SU-DHL-6 (cell line): ENCODE results near the gene KLRF1.

Experiments used
- EZH2phosphoT487 ChIP-seq: fragments of 200-600 bp; sonication (generic), shearing (Covaris generic); conservative IDR thresholded peaks from 2 replicates; pipeline ENCODE4 v1.6.1; 2018; ENCODE audit warnings: mild to moderate bottlenecking, antibody characterized with exemption, low read length, moderate library complexity, mixed read lengths
- TF ChIP-seq, protein P1 (sequence below): fragments of 200-600 bp; sonication (generic); IDR thresholded peaks from one replicate; pipeline ENCODE4 v1.5.1; 2017; ENCODE audit warnings: antibody characterized with exemption, mild to moderate bottlenecking, low read length, moderate library complexity; ENCODE audit not compliant: insufficient read depth, poor library complexity, severe bottlenecking

DNA sequence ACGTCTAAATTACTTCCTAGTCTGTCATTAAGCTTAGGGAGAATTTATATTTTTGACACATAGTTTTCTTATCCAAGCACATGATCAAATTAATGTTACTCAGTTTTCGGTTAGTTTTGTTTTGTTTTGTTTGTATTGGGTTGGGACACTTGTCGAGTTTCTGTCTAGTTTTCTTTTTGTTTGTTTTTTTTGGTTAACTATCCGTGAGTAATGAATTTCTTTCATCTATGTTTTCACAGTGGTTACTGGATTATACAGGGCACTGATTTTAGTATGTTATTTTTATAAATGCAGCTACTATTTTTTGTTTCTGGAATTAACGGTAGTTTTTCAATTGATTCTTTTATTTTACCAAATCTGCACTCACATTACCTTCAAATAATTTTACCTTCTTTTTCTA, 2.7 kb downstream of the KLRF1 start:
- TF ChIP-seq, protein P1, sequence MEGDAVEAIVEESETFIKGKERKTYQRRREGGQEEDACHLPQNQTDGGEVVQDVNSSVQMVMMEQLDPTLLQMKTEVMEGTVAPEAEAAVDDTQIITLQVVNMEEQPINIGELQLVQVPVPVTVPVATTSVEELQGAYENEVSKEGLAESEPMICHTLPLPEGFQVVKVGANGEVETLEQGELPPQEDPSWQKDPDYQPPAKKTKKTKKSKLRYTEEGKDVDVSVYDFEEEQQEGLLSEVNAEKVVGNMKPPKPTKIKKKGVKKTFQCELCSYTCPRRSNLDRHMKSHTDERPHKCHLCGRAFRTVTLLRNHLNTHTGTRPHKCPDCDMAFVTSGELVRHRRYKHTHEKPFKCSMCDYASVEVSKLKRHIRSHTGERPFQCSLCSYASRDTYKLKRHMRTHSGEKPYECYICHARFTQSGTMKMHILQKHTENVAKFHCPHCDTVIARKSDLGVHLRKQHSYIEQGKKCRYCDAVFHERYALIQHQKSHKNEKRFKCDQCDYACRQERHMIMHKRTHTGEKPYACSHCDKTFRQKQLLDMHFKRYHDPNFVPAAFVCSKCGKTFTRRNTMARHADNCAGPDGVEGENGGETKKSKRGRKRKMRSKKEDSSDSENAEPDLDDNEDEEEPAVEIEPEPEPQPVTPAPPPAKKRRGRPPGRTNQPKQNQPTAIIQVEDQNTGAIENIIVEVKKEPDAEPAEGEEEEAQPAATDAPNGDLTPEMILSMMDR, result no peak
- no peak for TF ChIP-seq EZH2phosphoT487
